Measurements from ENCODE around the gene MYOG.

GRCh38 chr1:203086992-203087763, 1.4 kb upstream of the MYOG start:
- TF ChIP-seq, protein P1, sequence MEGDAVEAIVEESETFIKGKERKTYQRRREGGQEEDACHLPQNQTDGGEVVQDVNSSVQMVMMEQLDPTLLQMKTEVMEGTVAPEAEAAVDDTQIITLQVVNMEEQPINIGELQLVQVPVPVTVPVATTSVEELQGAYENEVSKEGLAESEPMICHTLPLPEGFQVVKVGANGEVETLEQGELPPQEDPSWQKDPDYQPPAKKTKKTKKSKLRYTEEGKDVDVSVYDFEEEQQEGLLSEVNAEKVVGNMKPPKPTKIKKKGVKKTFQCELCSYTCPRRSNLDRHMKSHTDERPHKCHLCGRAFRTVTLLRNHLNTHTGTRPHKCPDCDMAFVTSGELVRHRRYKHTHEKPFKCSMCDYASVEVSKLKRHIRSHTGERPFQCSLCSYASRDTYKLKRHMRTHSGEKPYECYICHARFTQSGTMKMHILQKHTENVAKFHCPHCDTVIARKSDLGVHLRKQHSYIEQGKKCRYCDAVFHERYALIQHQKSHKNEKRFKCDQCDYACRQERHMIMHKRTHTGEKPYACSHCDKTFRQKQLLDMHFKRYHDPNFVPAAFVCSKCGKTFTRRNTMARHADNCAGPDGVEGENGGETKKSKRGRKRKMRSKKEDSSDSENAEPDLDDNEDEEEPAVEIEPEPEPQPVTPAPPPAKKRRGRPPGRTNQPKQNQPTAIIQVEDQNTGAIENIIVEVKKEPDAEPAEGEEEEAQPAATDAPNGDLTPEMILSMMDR (IDR thresholded peaks at IDR 0.05): no peak
- no peak for TF ChIP-seq POLR2AphosphoS5 (IDR thresholded peaks at IDR 0.05; ENCODE audit: insufficient read depth in 1 of 2, low read depth in 1 of 2)
- no peak for TF ChIP-seq POLR2A (IDR thresholded peaks at IDR 0.05)
